ENCODE measurements around the gene MAP3K10.
A peak's percentile ranks its signal among the peaks of the same experiment; 100 is the strongest.

The MAP3K10 gene

DNA sequence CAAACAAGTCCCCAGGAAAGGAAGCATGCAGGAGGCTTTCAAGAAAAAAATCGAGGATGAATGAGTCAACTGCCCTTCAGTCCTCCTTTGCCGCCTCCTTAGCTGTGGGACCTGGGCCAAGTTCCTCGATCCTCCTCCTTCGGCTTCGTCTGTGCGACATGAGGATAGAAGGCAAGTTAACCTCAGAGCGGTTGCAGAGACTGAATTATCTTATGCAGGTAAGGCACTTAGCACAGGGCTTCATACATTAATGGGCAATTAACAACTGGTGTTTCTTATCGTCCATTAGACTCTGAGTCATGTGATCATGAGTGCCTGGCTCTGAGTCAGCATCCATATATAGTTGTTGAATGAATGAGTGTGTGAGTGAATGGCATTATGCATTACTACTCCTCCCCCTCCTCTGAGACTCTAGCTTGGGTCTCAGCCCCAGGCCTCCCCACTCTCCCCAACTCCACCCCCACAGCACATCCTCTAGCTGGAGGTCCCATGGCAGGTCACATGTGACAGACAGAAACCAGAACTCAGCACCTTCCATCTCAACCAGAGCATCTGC, 28.6 kb downstream of the MAP3K10 start:
- TF ChIP-seq, protein P1, sequence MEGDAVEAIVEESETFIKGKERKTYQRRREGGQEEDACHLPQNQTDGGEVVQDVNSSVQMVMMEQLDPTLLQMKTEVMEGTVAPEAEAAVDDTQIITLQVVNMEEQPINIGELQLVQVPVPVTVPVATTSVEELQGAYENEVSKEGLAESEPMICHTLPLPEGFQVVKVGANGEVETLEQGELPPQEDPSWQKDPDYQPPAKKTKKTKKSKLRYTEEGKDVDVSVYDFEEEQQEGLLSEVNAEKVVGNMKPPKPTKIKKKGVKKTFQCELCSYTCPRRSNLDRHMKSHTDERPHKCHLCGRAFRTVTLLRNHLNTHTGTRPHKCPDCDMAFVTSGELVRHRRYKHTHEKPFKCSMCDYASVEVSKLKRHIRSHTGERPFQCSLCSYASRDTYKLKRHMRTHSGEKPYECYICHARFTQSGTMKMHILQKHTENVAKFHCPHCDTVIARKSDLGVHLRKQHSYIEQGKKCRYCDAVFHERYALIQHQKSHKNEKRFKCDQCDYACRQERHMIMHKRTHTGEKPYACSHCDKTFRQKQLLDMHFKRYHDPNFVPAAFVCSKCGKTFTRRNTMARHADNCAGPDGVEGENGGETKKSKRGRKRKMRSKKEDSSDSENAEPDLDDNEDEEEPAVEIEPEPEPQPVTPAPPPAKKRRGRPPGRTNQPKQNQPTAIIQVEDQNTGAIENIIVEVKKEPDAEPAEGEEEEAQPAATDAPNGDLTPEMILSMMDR (conservative IDR thresholded peaks at IDR 0.05): no peak
- no peak for TF ChIP-seq ZFX (IDR thresholded peaks at IDR 0.05)
- no peak overlapping the region for H3K27ac ChIP-seq

DNA sequence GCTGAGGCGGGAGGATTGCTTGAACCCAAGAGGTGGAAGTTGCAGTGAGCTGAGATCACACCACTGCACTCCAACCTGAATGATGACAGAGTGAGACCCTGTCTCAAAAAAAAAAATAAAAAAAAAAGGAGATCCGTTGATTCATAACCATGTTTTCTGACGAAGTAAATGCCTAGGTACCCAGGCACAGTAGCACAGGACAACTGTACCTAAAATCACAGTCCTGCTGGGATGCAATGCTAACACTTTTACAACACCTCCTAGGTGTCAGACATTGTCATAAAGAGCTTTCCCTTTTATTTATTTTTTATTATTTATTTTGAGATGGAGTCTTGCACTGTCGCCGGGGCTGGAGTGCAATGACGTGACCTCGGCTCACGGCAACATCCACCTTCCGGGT, 29.4 kb downstream of the MAP3K10 start:
- no peak overlapping the region for H3K27ac ChIP-seq
- no peak for TF ChIP-seq ZFX (IDR thresholded peaks at IDR 0.05)
- TF ChIP-seq, protein P1 (conservative IDR thresholded peaks at IDR 0.05): no peak

DNA sequence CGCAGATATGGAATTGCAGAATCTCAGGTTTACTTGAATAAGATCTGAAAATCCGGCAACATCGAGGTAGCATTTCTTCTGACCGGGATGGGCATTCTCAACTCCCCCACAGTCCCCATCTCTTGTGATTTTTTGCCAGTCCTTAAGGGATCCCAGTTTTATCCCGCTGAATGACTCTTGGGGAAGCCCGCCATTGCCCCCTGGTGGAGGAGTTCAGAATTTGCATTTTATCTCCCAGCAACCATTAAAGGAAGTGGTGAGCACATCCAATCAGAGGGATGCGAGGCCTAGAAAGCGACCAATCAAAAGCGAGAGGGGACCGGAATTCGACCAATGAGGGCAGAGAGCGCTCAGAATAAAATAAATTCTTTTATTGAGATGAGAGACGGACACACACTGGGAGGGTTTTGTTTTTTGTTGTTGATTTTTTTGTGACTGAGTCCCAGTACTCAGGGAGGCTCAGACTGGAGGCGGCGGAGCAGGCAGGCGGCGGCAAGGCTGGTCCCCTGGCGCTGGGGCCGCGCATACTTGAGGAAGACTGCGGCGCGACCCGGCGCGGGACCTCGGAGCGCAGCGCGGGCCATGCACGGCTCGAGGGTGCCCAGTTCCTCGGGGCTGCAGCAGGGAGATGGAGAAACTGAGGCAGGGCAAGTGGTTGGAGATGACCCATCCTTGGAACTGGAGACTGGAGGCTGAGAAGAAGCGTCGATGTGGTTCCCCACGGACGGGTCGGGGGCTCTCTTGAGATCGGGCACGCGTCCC, 30.8 kb downstream of the MAP3K10 start:
- no peak overlapping the region for H3K27ac ChIP-seq
- TF ChIP-seq ZFX (IDR thresholded peaks at IDR 0.05): no peak
- TF ChIP-seq, protein P1 (conservative IDR thresholded peaks at IDR 0.05): peak; percentile 93

DNA sequence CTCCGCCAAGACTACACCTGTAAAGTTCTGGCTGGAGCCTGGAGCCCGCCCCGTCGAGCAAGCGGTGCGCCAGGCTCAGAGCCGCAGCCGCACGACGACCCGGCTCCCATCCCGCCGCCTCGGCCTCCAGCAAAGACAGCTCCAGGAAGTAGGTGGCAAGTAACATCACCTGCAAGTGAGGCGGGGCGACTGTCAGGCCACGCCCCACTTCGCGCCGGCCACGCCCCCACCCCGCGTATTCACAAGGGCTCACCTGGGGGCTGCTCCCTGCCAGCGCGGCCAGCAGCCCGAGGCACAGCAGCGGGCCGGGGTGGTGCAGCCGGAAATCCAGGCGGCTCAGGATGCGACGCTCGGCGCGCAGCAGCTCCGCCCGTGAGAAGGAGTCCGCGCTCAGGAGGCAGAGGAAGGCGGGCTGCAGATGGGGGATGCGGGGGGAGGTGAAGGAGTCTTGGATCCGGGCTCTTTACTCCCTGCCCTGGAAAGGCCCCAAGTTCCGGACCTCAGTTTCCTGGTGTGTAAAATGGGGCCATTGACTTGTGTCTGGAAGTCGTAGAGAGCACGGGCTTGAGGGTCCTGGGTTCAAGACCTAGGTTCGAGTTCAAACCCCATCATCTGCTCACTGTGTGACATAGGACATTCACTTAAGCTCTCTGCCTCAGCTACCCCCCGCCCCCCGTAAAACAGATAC, 32.1 kb downstream of the MAP3K10 start:
- no peak for TF ChIP-seq ZFX (IDR thresholded peaks at IDR 0.05)
- no peak overlapping the region for H3K27ac ChIP-seq

DNA sequence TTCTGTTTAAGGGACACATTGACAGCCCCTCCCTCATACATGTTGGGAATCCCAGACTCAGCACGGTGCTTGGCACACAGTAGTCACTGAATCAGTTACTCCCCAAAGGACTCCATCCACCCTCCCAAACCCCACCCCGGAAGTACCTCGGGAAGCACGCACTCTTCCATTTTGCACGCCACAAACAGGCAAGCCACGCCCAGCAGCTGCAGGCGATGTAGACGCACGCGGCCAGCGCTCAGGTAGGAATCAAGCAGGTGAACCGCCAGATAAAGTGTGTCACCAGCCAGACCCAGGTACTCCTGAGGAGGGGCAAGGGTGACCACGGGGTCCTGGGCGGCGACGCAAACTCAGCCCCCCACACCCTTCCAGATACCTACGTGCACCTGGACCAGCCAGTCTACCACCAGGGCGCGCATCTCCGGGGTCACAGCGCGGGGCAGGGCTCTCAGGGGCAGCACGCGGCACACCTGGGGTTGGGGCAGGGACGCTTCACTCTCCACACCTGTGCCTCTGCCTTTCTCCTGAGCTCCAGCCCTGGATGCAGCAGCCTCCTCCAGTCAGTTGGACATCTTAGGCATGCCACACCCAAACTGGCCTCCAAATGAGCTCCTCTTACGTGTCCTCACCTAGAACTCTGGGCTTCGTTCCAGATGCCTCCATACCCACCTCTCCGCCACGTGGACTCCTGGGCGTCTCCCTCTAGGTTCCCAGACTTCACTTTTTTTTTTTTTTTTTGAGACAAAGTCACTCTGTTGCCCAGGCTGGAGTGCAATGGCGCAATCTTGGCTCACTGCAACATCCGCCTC, 33.3 kb downstream of the MAP3K10 start:
- TF ChIP-seq, protein P1 (conservative IDR thresholded peaks at IDR 0.05): no peak
- no peak for TF ChIP-seq ZFX (IDR thresholded peaks at IDR 0.05)
- no peak overlapping the region for H3K27ac ChIP-seq

DNA sequence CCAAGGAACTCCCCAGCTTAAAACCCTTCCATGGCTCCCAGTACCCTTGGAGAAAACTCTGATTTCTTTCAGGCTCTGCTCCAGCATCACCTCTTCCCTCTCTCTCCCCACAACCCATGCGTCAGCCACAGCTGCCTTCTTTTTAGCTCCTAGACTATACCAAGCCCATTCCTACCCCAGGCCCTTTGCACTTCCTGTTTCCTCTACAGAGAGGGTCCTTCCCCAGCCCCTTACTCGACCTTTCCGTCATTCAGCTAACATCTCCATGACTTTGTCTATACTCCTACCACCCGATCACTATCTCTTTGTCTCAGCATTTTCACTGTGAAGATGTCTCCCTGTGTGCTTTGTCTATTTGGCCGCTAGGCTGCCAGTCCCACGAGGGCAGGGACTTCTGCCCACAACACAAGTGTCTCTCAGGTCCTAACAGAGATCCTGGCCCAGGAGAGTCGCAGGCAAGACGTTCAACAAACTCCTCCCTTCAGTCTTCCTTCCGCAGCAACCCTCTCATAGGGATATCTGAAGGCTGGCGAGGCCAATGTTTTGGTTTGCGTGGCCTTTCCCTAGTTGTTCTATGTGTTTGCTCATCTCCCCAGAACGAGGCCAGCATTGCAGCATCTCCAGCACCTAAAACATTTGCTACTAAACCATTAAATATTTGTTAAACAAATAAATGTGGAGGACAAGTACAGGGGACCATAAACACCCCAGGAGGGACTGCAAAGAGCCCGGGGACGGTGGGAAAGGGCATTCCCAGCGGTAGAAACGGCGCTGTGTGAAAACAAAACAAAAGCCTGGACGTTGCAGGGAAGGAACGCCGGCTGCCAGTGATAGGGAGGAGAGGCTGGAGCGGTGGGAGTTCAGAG, 34.4 kb downstream of the MAP3K10 start:
- peak overlapping the region; percentile 0; the same call in 1 of the 2 replicates for H3K27ac ChIP-seq

More for the DNA sequence above, 34.4 kb downstream of the MAP3K10 start:
- TF ChIP-seq, protein P1 (conservative IDR thresholded peaks at IDR 0.05): no peak; the same call in 1 of the 2 replicates
